IPS-18c (cell line): Measurements from ENCODE around the gene ITGB1BP1.

Source experiments
- H3K4me3 ChIP-seq: 2 replicates; pipeline ENCODE4 v1.7.0; 2013; ENCODE audit warnings: low read depth, mild to moderate bottlenecking, low read length, moderate library complexity; ENCODE audit not compliant: insufficient read depth
- H3K9me3 ChIP-seq: one replicate; pipeline ENCODE4 v1.6.1; 2013; ENCODE audit warnings: mild to moderate bottlenecking, low read length, moderate library complexity; ENCODE audit not compliant: control insufficient read depth, insufficient read depth

The ITGB1BP1 gene

DNA sequence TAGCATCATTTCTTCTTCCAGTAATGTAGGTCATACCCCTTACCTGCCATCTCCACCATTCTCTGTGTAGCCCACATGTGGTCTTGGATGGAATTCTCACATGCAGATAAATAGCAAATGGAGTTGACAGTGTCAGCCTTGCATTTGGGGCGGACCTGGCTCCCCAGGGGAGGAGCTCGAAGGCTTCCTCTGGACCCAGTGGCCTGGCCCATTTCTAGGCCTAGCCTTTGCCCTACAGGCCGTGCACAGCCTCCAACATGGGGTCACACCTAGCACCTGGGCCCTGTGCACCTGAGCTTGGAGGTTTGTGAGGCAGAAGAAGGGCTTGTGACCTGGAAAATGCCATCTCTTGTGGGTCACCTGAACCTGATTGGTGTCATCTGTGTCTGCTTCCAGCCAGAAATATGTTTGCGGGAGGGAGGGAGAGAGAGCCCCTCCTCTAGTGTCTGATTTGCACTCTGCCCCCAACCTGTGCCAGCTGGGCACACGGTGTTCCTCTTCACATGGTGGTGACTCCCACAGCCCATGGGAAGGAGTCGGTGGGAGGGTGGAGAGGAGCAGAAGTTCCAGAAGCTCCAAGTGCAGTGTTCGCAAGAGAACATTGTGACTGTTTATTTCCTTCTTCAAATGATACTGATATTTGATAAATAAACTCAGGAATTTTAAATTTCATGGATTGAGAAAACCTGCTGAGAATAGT is 33.0 kb downstream of the ITGB1BP1 start:
- Histone ChIP-seq H3K9me3 (no peaks in the 10 kb centered on the region), H3K4me3 (no peak overlapping the region)

DNA sequence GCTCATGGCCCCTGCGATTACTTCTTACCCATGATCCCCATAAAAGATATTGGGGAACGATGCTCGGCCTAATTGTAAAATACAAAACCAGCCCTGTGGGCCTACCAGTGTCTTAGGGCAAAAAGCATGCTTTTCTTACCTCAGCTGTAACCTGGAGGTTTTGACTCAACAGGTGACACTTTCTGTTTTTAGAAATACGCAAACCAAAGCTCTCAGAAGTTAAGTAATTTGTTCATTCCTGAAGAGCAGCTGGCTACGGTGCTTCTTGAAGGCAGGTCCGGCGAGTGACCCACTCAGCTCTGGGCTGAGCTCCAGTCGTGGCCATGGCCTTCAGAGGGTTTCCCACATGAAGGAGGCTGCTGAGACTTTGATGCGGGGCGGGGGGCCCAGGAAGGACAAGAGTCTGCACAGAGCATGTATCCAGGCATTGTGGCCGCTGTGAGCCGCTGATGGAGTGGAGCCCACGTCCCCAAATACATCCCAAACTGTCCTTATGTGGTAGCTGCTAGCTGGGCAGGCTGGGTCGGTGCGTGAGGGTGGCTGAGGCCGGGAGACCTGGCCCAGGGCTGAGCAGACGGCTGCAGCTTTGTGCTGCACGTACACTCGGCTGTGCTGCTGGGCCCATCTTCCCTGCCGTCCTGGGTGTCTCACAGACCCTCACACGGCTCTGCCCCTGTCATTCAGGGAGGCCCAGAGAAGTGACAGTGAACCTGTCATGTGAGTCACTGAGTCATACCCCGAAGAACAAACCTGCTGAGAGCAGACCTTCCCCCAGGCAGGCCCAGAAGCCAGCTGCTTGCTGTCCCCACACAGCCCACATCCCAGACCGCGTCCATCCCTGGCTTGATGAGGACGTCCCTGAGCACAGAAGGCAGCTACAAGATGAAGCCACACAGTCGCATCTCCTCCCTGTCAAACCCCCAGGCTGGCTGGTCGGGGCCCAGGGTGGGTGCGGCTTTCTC is 34.1 kb downstream of the ITGB1BP1 start:
- H3K9me3 ChIP-seq = no peaks in the 10 kb centered on the region
- H3K4me3 ChIP-seq = no peak overlapping the region

- Histone ChIP-seq H3K9me3 (no peaks in the 10 kb centered on the region), H3K4me3 (no peak overlapping the region)
These were observed 35.1 kb downstream of the ITGB1BP1 start for GRCh38 chr2:9388199-9388681.

GRCh38 chr2:9385841-9386240 is 37.5 kb downstream of the ITGB1BP1 start:
- no peak overlapping the region for H3K4me3 ChIP-seq
- no peaks in the 10 kb centered on the region for H3K9me3 ChIP-seq

- H3K4me3 ChIP-seq = no peak overlapping the region
- H3K9me3 ChIP-seq = no peaks in the 10 kb centered on the region
These were observed 38.8 kb downstream of the ITGB1BP1 start for GRCh38 chr2:9384521-9384920.

- no peak overlapping the region for H3K4me3 ChIP-seq
These were observed 40.6 kb downstream of the ITGB1BP1 start for GRCh38 chr2:9382604-9383235.

DNA sequence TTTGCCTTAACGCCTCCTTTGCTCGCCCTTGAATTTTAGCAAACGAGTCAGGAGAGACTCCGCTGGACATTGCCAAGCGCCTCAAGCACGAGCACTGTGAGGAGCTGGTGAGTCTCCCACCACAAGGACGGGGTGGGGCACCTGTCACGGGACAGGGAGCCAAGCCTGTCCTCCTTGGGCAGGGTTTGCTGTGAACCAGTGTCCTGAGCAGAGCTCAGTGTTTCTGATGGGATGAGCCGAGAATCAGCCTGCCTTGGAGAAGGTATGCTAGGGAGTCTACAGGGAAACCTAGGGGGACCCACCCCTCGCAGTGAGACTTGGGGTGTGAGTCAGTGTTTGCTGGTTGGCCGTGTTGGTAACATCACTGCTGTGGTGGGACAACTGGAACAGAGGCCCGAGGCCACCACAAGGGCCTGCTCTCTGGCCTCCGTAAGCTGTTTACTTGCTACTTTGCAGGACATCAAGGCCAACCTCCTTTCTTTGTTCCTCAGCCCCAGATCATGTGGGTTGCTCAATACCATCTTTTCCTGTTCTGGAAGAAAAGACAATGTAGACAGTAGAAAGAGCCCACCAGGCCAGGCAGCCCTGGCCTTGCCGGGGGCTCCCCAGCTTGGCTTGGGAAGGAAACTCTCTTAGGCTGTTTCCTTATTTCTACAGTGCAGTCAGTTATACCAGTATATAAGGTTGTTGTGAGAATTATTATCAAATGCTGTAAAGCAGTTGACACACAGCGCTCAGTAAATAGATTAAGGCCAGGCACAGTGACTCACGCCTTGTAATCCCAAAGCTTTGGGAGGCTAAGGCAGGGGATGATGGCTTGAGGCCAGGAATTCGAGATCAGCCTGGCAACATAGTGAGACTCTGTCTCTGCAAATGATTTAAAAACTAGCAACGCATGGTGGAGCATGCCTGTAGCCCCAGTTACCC is 42.4 kb downstream of the ITGB1BP1 start:
- Histone ChIP-seq H3K4me3 (no peak overlapping the region), H3K9me3 (no peaks in the 10 kb centered on the region)

More at GRCh38 chr2:9382604-9383235, 40.6 kb downstream of the ITGB1BP1 start:
- no peaks in the 10 kb centered on the region for H3K9me3 ChIP-seq

DNA sequence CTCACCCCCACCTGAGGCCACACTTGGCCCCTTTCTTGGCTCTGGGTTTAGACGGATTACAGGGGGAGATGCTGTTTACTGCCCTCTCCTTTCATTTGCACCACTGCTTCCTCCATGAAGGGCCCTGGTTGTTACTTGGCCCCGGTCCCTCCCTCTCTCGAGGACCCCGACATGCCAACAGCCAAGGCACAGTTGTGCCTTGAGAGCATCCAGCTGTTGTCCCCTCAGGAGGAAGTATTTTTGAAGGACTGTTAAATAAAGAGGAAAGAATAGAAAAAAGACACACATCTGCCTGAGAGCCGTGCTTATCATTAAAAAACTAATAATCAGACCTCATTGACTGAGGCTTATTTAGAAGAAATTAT is 44.0 kb downstream of the ITGB1BP1 start:
- Histone ChIP-seq H3K4me3 (no peak overlapping the region), H3K9me3 (no peaks in the 10 kb centered on the region)

DNA sequence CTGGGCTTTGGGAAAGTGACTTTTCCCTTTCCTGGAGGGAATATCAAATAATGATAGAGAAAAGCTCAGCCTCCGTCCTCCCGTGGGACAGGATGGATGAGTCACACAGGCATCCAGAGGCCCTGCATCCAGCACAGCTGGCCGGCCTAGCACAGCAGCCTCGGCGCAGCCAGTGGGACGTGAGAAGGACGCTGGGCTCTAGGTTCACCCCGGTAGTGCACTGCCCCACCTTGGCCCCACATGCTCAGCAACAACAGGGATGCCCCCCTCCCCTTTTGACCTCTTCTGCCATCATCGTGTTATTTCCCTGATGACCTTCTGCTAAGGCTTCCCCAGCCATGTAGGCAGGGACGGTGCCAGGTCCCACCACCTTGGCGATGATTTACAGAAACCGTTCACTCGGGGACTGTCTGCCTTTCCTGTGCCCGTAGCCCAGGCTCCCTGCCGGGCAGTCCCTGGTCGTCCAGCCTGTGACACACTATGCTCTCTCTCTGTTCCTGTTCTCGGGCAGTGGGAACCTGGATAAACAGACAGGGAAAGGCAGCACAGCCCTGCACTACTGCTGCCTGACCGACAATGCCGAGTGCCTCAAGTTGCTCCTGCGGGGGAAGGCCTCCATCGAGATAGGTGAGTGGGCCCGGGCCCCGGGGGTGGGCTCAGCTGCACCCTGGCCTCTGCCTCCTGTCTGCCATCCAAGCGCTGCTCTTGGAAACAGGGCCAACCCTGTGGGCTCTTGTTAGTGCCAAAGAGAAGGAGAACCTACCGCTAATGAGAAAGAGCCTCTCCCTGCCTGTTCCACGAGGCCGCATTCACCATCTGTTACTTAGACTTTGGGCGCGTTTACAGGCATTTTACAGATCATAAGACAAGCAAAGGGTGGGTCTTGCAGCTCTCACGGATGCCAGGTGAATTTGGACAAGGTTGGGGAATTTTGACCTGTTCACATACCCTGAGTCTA is 44.6 kb downstream of the ITGB1BP1 start:
- Histone ChIP-seq H3K4me3 (no peak overlapping the region), H3K9me3 (no peaks in the 10 kb centered on the region)

- Histone ChIP-seq H3K9me3 (no peaks in the 10 kb centered on the region), H3K4me3 (no peak overlapping the region)
These were observed 45.7 kb downstream of the ITGB1BP1 start for GRCh38 chr2:9377461-9378097.

DNA sequence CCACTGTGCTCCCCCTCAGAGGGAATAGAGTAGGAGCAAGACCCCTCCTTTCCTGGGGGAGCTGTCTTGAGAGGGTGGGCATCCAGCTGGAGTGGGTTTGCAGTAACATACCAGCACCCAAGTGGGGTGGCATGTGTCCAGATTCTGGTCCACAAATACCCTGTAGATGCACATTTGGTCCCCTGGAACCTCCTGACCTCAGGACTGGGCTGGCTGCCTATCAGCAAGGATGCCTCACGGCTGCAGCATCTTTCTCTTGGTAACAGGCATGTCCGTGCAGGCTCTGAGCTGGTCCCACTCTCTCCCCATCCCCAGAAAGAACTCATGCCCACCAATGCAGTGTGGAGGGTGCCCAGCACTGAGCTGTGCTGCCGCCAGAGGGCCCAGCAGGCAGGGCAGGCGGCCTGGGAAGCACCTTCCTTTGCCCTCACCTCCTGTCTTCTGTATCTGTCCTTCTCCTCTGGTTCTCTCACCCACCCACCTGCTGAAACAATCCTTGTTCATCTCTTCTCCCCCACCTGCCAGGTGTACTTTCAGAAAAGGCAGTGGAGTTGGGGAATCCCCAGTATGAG is 47.4 kb downstream of the ITGB1BP1 start:
- Histone ChIP-seq H3K4me3 (no peak overlapping the region), H3K9me3 (no peaks in the 10 kb centered on the region)

- no peaks in the 10 kb centered on the region for H3K9me3 ChIP-seq
- no peak overlapping the region for H3K4me3 ChIP-seq
These were observed 49.1 kb downstream of the ITGB1BP1 start for GRCh38 chr2:9374071-9374730.

GRCh38 chr2:9373476-9373875 is 49.9 kb downstream of the ITGB1BP1 start:
- H3K9me3 ChIP-seq = no peaks in the 10 kb centered on the region
- no peak overlapping the region for H3K4me3 ChIP-seq

DNA sequence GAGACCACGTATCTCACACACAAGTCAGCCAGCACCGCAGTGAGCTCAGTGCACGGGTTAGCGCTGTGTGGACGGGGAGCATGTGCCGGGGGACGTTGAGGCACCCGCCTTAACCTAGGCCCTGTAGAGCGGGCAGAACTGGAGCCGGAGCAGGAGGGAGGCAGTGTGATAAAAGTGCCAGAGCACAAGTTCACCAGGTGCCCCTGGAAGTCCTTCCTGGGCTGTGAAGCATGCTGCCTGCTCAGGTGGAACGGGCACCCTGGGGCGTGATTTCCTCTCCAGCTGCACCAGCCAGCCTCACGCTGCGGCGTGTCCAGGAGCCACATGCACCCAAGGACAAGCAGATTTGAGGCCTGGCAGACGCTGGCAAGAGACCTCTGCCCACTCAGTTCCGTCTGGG is 50.3 kb downstream of the ITGB1BP1 start:
- Histone ChIP-seq H3K4me3 (no peak overlapping the region), H3K9me3 (no peaks in the 10 kb centered on the region)

- H3K9me3 ChIP-seq = no peaks in the 10 kb centered on the region
- H3K4me3 ChIP-seq = no peak overlapping the region
These were observed 52.6 kb downstream of the ITGB1BP1 start for GRCh38 chr2:9370746-9371145.
